Right renal pelvis (tissue), 4 donors: Measurements from ENCODE around the gene GTPBP4. TPM values are rescaled to one million over a fixed set of nuclear protein-coding genes. Genes with fewer than 3 reads are reported as not detected.
"Not testable (repeated sequence)": the region's sequence is repeated elsewhere in the genome, so short reads cannot be mapped to it uniquely, and the experiment has no call there.

Source experiments
- DNase-seq, 4 donors: peaks; one replicate each; pipeline ENCODE4 v3.0.0-alpha.2; 2013; ENCODE audit warnings: low read depth in 4 of 4, low spot score in 3 of 4, missing footprints in 1 of 4
- polyA plus RNA-seq, 4 donors: library from polyadenylated mRNA; unstranded; fragments of 120-200 nt; gene quantifications; one replicate each; pipeline ENCODE4 v1.2.1, GENCODE V29; 2013; ENCODE audit not compliant: insufficient read length in 4 of 4

GTPBP4 gene
- polyA plus RNA-seq, 4 donors = 58.5 to 63.7 (median 62.6) TPM

- no peak for DNase-seq
These were observed 62.3 kb downstream of the GTPBP4 start for GRCh38 chr10:1050554-1050953.

GRCh38 chr10:1054684-1055083 lies 66.5 kb downstream of the GTPBP4 start:
- DNase-seq = no peak

GRCh38 chr10:1056326-1057105 lies 68.3 kb downstream of the GTPBP4 start, which contains the start of gene WDR37:
Gene WDR37, plus strand, starts transcription at chr10:1056385. Its CDS starts 15,771 bp downstream, at chr10:1072156.
- peak in 3 of 4 donors; percentile 65 to 83 (median 73) for DNase-seq

- no peak for DNase-seq
These were observed 68.9 kb downstream of the GTPBP4 start for GRCh38 chr10:1057106-1057657.

- DNase-seq = no peak
These were observed 69.8 kb downstream of the GTPBP4 start for GRCh38 chr10:1058017-1058416.

- no peak for DNase-seq
These were observed 71.7 kb downstream of the GTPBP4 start for GRCh38 chr10:1059902-1060301.

GRCh38 chr10:1061930-1062774 lies 73.9 kb downstream of the GTPBP4 start:
- no peak for DNase-seq

GRCh38 chr10:1063232-1063865 lies 75.1 kb downstream of the GTPBP4 start:
- no peak for DNase-seq

GRCh38 chr10:1064964-1065247 lies 76.7 kb downstream of the GTPBP4 start:
- no peak for DNase-seq

GRCh38 chr10:1066734-1067133 lies 78.5 kb downstream of the GTPBP4 start:
- DNase-seq = not testable (repeated sequence)

- no peak for DNase-seq
These were observed 80.4 kb downstream of the GTPBP4 start for GRCh38 chr10:1068380-1069361.

Other genes starting within 250 kb of the GTPBP4 start
- 10 to 100 TPM; 41.9 to 49.4 (median 43.0) TPM for gene LARP4B, start 56.7 kb upstream of the GTPBP4 start, polyA plus RNA-seq
- under 1 TPM in 1 of 4 donors, not detected in 3; 0.08 TPM for gene IDI2, start 37.4 kb downstream of the GTPBP4 start, polyA plus RNA-seq
- gene IDI1, start 60.7 kb downstream of the GTPBP4 start, polyA plus RNA-seq = 10 to 100 TPM; 66.7 to 87.5 (median 78.3) TPM
- 10 to 100 TPM; 14.7 to 17.8 (median 16.8) TPM for gene WDR37, start 68.0 kb downstream of the GTPBP4 start, polyA plus RNA-seq